Keratinocyte (primary cell): Measurements from ENCODE around the gene NEBL. TPM values are rescaled to one million over a fixed set of nuclear protein-coding genes. Genes with fewer than 3 reads are reported as not detected.

Experiments used
- DNase-seq: peaks from one replicate; pipeline ENCODE4 v3.0.0-alpha.2; 2011; ENCODE audit warnings: low read depth, missing footprints, low spot score
- FAIRE-seq: peaks from 2 replicates; lab custom pipeline; 2011; peaks lifted over from hg19 to GRCh38; lab: Jason Lieb, UNC
- H2AFZ ChIP-seq: 2 replicates; pipeline ENCODE4 v1.6.0; 2012; ENCODE audit warnings: low read length, control low read depth, inconsistent platforms; ENCODE audit not compliant: control insufficient read depth
- H3K27ac ChIP-seq: 2 replicates; pipeline ENCODE4 v1.5.1; 2011; ENCODE audit warnings: low read length; ENCODE audit not compliant: control insufficient read depth, insufficient read depth
- H3K27me3 ChIP-seq: 3 replicates; pipeline ENCODE4 v1.6.0; 2011; ENCODE audit warnings: low read length; ENCODE audit not compliant: control insufficient read depth, insufficient read depth; ENCODE audit errors: extremely low read depth
- H3K36me3 ChIP-seq, 2 experiments: 2 replicates in 1 of 2; 3 replicates in 1 of 2; pipeline ENCODE4 v1.5.1; 2011; ENCODE audit warnings: low read length in 2 of 2, mild to moderate bottlenecking in 1 of 2; ENCODE audit not compliant: control insufficient read depth in 2 of 2, insufficient read depth in 2 of 2; ENCODE audit errors: extremely low read depth in 1 of 2
- H3K4me1 ChIP-seq: 3 replicates; pipeline ENCODE4 v1.5.1; 2011; ENCODE audit warnings: low read length; ENCODE audit not compliant: control insufficient read depth, insufficient read depth; ENCODE audit errors: extremely low read depth
- H3K4me2 ChIP-seq: 3 replicates; pipeline ENCODE4 v1.6.0; 2011; ENCODE audit warnings: low read depth, low read length; ENCODE audit not compliant: control insufficient read depth, insufficient read depth; ENCODE audit errors: extremely low read depth
- H3K4me3 ChIP-seq, 3 experiments: fragments of 200-600 bp in 1 of 3; sonication (generic) in 1 of 3; 2 replicates in 2 of 3; 3 replicates in 1 of 3; pipeline ENCODE4 v1.5.1; 2011 to 2016; ENCODE audit warnings: low read length in 3 of 3, mild to moderate bottlenecking in 3 of 3, control low read depth in 2 of 3, inconsistent platforms in 1 of 3, low read depth in 1 of 3, mixed read lengths in 1 of 3, mixed run types in 1 of 3, moderate library complexity in 1 of 3; ENCODE audit not compliant: control insufficient read depth in 2 of 3, insufficient read depth in 2 of 3; ENCODE audit errors: extremely low read depth in 1 of 3
- H3K79me2 ChIP-seq: 2 replicates; pipeline ENCODE4 v1.6.0; 2012; ENCODE audit warnings: low read length; ENCODE audit not compliant: control insufficient read depth, insufficient read depth
- H3K9ac ChIP-seq: 3 replicates; pipeline ENCODE4 v1.6.0; 2011; ENCODE audit warnings: low read length; ENCODE audit not compliant: control insufficient read depth, insufficient read depth; ENCODE audit errors: extremely low read depth
- H3K9me1 ChIP-seq: 3 replicates; pipeline ENCODE4 v1.6.0; 2011; ENCODE audit warnings: low read length; ENCODE audit not compliant: control insufficient read depth, insufficient read depth; ENCODE audit errors: extremely low read depth
- H3K9me3 ChIP-seq: 2 replicates; pipeline ENCODE4 v1.5.1; 2012; ENCODE audit warnings: low read depth, low read length; ENCODE audit not compliant: control insufficient read depth
- H4K20me1 ChIP-seq: 3 replicates; pipeline ENCODE4 v1.6.0; 2011; ENCODE audit warnings: low read length; ENCODE audit not compliant: control insufficient read depth, insufficient read depth; ENCODE audit errors: extremely low read depth
- EZH2 ChIP-seq: IDR thresholded peaks from one replicate; pipeline ENCODE4 v1.6.1; 2012; ENCODE audit warnings: inconsistent platforms, mild to moderate bottlenecking, low read length, moderate library complexity
- dilution Hi-C: fragments of 300-500 bp; cut with MboI; formaldehyde crosslinking; loops from one replicate; pipeline ENCODE4 v1.7.0; 2020; ENCODE audit warnings: low sequenced_read_pairs; ENCODE audit not compliant: extremely low pct_ligation_motif_present
- polyA plus RNA-seq, 5 experiments: library from polyadenylated mRNA; depleted of rRNA in 3 of 5; stranded (reverse) in 3 of 5; stranded (forward) in 1 of 5; unstranded in 1 of 5; fragments of >200 nt; gene quantifications; 1 replicate in 1 of 5; 2 replicates in 3 of 5; 3 replicates in 1 of 5; pipeline versions ENCODE4 v1.2.1 to v1.2.3, GENCODE V29; 2011 to 2012; ENCODE audit warnings: missing spikeins in 2 of 5, low read depth in 1 of 5, low replicate concordance in 1 of 5
- TF ChIP-seq, protein P1 (sequence below), 3 experiments: IDR thresholded peaks in 1 of 3; conservative IDR thresholded peaks in 1 of 3; optimal IDR thresholded peaks in 1 of 3; 2 replicates in 2 of 3; 3 replicates in 1 of 3; pipeline versions ENCODE3 to v1.5.1; 2011; ENCODE audit warnings: low read length in 3 of 3, mild to moderate bottlenecking in 3 of 3, moderate library complexity in 2 of 3, control low read depth in 1 of 3, inconsistent platforms in 1 of 3; ENCODE audit not compliant: insufficient read depth in 2 of 3; ENCODE audit errors: extremely low read depth in 1 of 3

Gene NEBL
- polyA plus RNA-seq, 1 donor (not counting 4 experiments of a cell fraction or from before 2014, with no cell fraction given), result 4.5 TPM

DNA sequence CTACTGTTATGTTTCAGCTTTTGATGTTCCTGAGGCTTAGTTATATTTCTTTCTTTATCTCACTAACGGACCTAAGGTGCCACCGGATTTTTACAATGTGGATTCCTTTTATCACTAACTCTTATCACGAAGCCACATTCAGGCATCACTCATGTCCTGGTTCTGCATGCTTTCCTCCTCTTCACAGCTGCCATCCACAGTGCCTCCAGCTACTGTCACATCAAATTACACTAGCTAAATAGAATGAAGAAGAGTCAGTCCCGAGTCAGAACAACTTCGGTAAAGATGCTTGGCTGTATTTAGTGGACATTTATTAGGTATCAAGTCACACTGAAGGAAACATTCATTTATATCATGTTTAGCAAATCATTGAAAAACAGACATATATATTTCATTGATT lies 153.2 kb downstream of the NEBL start:
- Histone ChIP-seq H3K4me1 (no peaks in the 10 kb centered on the region), H3K79me2 (no peaks in the 10 kb centered on the region), H3K9me1 (no peaks in the 10 kb centered on the region), H4K20me1 (no peaks in the 10 kb centered on the region), H2AFZ (no peak overlapping the region), H3K9ac (no peak overlapping the region), H3K27ac (no peak overlapping the region), H3K9me3 (no peaks in the 10 kb centered on the region), H3K4me2 (no peak overlapping the region), H3K36me3 (no peaks in the 10 kb centered on the region), H3K4me3 (no peak overlapping the region), H3K27me3 (no peaks in the 10 kb centered on the region)
- FAIRE-seq (no peak), DNase-seq (no peak)
- no peak for TF ChIP-seq EZH2
- TF ChIP-seq, protein P1, sequence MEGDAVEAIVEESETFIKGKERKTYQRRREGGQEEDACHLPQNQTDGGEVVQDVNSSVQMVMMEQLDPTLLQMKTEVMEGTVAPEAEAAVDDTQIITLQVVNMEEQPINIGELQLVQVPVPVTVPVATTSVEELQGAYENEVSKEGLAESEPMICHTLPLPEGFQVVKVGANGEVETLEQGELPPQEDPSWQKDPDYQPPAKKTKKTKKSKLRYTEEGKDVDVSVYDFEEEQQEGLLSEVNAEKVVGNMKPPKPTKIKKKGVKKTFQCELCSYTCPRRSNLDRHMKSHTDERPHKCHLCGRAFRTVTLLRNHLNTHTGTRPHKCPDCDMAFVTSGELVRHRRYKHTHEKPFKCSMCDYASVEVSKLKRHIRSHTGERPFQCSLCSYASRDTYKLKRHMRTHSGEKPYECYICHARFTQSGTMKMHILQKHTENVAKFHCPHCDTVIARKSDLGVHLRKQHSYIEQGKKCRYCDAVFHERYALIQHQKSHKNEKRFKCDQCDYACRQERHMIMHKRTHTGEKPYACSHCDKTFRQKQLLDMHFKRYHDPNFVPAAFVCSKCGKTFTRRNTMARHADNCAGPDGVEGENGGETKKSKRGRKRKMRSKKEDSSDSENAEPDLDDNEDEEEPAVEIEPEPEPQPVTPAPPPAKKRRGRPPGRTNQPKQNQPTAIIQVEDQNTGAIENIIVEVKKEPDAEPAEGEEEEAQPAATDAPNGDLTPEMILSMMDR (optimal IDR thresholded peaks at IDR 0.05 in 1 of 3, IDR thresholded peaks at IDR 0.05 in 1 of 3, conservative IDR thresholded peaks at IDR 0.05 in 1 of 3; ENCODE audit: extremely low read depth in 1 of 3, insufficient read depth in 2 of 3, low read length in 3 of 3), result no peak
- dilution Hi-C loops, result no loop called here

DNA sequence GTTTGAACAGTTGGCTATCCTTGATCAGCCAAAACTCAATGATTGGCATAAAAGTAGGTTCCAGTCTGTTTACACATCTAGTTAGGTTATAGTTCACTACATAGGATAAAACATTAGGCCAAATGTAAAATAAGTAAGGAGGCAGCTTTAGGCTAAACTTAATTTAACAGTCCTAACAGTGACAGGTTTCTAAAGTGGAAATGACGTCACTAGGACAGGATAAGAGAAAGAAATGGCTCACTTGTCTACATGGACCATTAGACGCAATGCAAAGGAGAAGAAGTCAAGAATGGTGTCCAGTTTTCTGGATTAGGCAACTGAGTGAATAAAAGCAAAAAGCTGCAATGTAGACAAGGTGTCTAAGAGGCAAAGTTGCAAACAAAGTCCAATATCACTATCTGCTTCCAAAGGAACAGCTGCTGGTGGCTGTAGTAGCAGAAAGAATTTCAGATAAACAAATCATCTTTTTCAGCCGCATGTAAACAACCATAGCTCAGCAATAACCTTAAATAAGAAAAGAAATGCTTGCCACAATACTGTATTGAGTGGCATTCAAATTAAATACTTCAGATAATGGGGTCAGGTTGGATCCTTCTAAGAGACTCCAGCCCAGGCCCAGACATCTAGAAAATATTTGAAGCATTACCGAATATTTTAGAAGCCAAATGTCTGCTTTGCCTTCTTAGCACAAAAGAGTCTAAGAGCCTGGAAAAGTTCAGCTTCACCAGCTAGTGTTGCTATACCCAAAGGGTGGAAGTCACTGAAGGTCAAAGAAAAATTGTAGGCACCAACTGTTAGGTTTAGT lies 154.2 kb downstream of the NEBL start:
- H3K27ac ChIP-seq, result no peak overlapping the region
- no peak for FAIRE-seq

More for the DNA sequence above, 154.2 kb downstream of the NEBL start:
- H3K9me1 ChIP-seq, result no peaks in the 10 kb centered on the region
- H2AFZ ChIP-seq, result no peak overlapping the region
- H3K4me1 ChIP-seq, result no peaks in the 10 kb centered on the region
- no peaks in the 10 kb centered on the region for H3K36me3 ChIP-seq
- H3K4me2 ChIP-seq, result no peak overlapping the region
- no peaks in the 10 kb centered on the region for H3K27me3 ChIP-seq
- no peak overlapping the region for H3K9ac ChIP-seq
- H3K9me3 ChIP-seq, result no peaks in the 10 kb centered on the region
- H3K4me3 ChIP-seq, result no peak overlapping the region
- no peaks in the 10 kb centered on the region for H3K79me2 ChIP-seq
- no peaks in the 10 kb centered on the region for H4K20me1 ChIP-seq
- TF ChIP-seq, protein P1 (optimal IDR thresholded peaks at IDR 0.05 in 1 of 3, IDR thresholded peaks at IDR 0.05 in 1 of 3, conservative IDR thresholded peaks at IDR 0.05 in 1 of 3; ENCODE audit: extremely low read depth in 1 of 3, insufficient read depth in 2 of 3, low read length in 3 of 3), result no peak
- TF ChIP-seq EZH2, result no peak
- no peak for DNase-seq
- dilution Hi-C loops, result no loop called here
